Erythroblast (primary cell): ENCODE results near the gene SETBP1.

Experiments
- DNase-seq, 2 experiments: peaks; one replicate each; lab custom pipeline; 2025; lab: John Stamatoyannopoulos, UW
- GATA1 ChIP-seq: IDR thresholded peaks from 2 replicates; pipeline ENCODE4 v1.6.1; 2011; ENCODE audit warnings: low read depth, mild to moderate bottlenecking, control low read depth, low read length, moderate library complexity
- POLR2A ChIP-seq: IDR thresholded peaks from 2 replicates; pipeline ENCODE4 v1.6.1; 2011; ENCODE audit warnings: mild to moderate bottlenecking, low read length

The SETBP1 gene

GRCh38 chr18:44723411-44723810 lies 42.7 kb downstream of the SETBP1 start:
- TF ChIP-seq POLR2A, result no peak
- no peak for TF ChIP-seq GATA1
- no peak for DNase-seq

GRCh38 chr18:44724105-44724778 lies 43.6 kb downstream of the SETBP1 start:
- TF ChIP-seq GATA1 (no peak), POLR2A (no peak)

GRCh38 chr18:44725300-44726058 lies 44.8 kb downstream of the SETBP1 start:
- TF ChIP-seq GATA1 (no peak), POLR2A (no peak)

More at GRCh38 chr18:44724105-44724778, 43.6 kb downstream of the SETBP1 start:
- no peak for DNase-seq

GRCh38 chr18:44726059-44726421 lies 45.4 kb downstream of the SETBP1 start:
- TF ChIP-seq GATA1 (no peak), POLR2A (no peak)
- no peak for DNase-seq

More at GRCh38 chr18:44725300-44726058, 44.8 kb downstream of the SETBP1 start:
- peak in 1 of 2 experiments; percentile 36 for DNase-seq

GRCh38 chr18:44727291-44727690 lies 46.6 kb downstream of the SETBP1 start:
- no peak for TF ChIP-seq GATA1
- TF ChIP-seq POLR2A, result no peak
- DNase-seq, result no peak

- no peak for DNase-seq
- no peak for TF ChIP-seq POLR2A
- no peak for TF ChIP-seq GATA1
Observed at GRCh38 chr18:44729631-44730101, 49.0 kb downstream of the SETBP1 start.

- no peak for TF ChIP-seq GATA1
- TF ChIP-seq POLR2A, result no peak
- DNase-seq, result no peak
Observed at GRCh38 chr18:44730803-44731529, 50.3 kb downstream of the SETBP1 start.

GRCh38 chr18:44731530-44732237 lies 51.0 kb downstream of the SETBP1 start:
- TF ChIP-seq POLR2A (no peak), GATA1 (no peak)
- no peak for DNase-seq

GRCh38 chr18:44732238-44732563 lies 51.5 kb downstream of the SETBP1 start:
- TF ChIP-seq GATA1, result no peak
- no peak for TF ChIP-seq POLR2A
- DNase-seq, result no peak

GRCh38 chr18:44732599-44732998 lies 51.9 kb downstream of the SETBP1 start:
- DNase-seq, result no peak
- no peak for TF ChIP-seq POLR2A
- no peak for TF ChIP-seq GATA1

GRCh38 chr18:44733069-44733753 lies 52.5 kb downstream of the SETBP1 start:
- DNase-seq, result peak in 1 of 2 experiments; percentile 7
- TF ChIP-seq GATA1, result no peak
- TF ChIP-seq POLR2A, result no peak

GRCh38 chr18:44733754-44734465 lies 53.2 kb downstream of the SETBP1 start:
- DNase-seq, result no peak
- no peak for TF ChIP-seq POLR2A
- TF ChIP-seq GATA1, result no peak
